Forelimb muscle (tissue), 1 donor: Measurements from ENCODE around the gene CSK. TPM values are rescaled to one million over a fixed set of nuclear protein-coding genes. Genes with fewer than 3 reads are reported as not detected.

ENCODE experiments used
- DNase-seq: peaks from one replicate; pipeline ENCODE4 v3.0.0-alpha.2; 2013; ENCODE audit warnings: low read depth
- polyA plus RNA-seq: library from polyadenylated mRNA; unstranded; fragments of 120-200 nt; gene quantifications from one replicate; pipeline ENCODE4 v1.2.1, GENCODE V29; 2013; ENCODE audit not compliant: insufficient read length

Gene CSK
- polyA plus RNA-seq, 1 donor: 31.7 TPM

GRCh38 chr15:74801311-74801997 is 19.6 kb downstream of the CSK start:
- no peak for DNase-seq

- no peak for DNase-seq
Observed at GRCh38 chr15:74802290-74802689, 20.4 kb downstream of the CSK start.

GRCh38 chr15:74802862-74803447 is 21.1 kb downstream of the CSK start:
- DNase-seq: no peak

GRCh38 chr15:74804935-74805334 is 23.1 kb downstream of the CSK start:
- no peak for DNase-seq

- DNase-seq: no peak
Observed at GRCh38 chr15:74807282-74807681, 25.4 kb downstream of the CSK start.

- DNase-seq: no peak
Observed at GRCh38 chr15:74808078-74808839, 26.4 kb downstream of the CSK start.

- no peak for DNase-seq
Observed at GRCh38 chr15:74808840-74809229, 27.0 kb downstream of the CSK start.

- DNase-seq: no peak
Observed at GRCh38 chr15:74809242-74809641, 27.4 kb downstream of the CSK start.

GRCh38 chr15:74809956-74810355 is 28.1 kb downstream of the CSK start:
- DNase-seq: no peak

- DNase-seq: no peak
Observed at GRCh38 chr15:74812533-74812932, 30.7 kb downstream of the CSK start, which contains the start of gene LMAN1L. Gene LMAN1L, plus strand, starts transcription at chr15:74812835. Its CDS starts 20 bp downstream, at chr15:74812855.

- no peak for DNase-seq
Observed at GRCh38 chr15:74815121-74815934, 33.4 kb downstream of the CSK start.

- no peak for DNase-seq
Observed at GRCh38 chr15:74815961-74816360, 34.1 kb downstream of the CSK start.

GRCh38 chr15:74816624-74817369 is 34.9 kb downstream of the CSK start:
- DNase-seq: no peak

GRCh38 chr15:74817370-74817737 is 35.5 kb downstream of the CSK start:
- DNase-seq: no peak

GRCh38 chr15:74820056-74820455 is 38.2 kb downstream of the CSK start:
- DNase-seq: no peak

GRCh38 chr15:74821091-74821789 is 39.4 kb downstream of the CSK start:
- DNase-seq: no peak

- no peak for DNase-seq
Observed at GRCh38 chr15:74821790-74822158, 39.9 kb downstream of the CSK start.

- DNase-seq: no peak
Observed at GRCh38 chr15:74822233-74822632, 40.4 kb downstream of the CSK start.

GRCh38 chr15:74823324-74823723 is 41.4 kb downstream of the CSK start:
- no peak for DNase-seq

- no peak for DNase-seq
Observed at GRCh38 chr15:74824976-74825375, 43.1 kb downstream of the CSK start.

GRCh38 chr15:74825866-74826265 is 44.0 kb downstream of the CSK start:
- DNase-seq: no peak
